ENCODE measurements around the gene MOK.
"Not testable (repeated sequence)": the region's sequence is repeated elsewhere in the genome, so short reads cannot be mapped to it uniquely, and the experiment has no call there.

MOK gene

DNA sequence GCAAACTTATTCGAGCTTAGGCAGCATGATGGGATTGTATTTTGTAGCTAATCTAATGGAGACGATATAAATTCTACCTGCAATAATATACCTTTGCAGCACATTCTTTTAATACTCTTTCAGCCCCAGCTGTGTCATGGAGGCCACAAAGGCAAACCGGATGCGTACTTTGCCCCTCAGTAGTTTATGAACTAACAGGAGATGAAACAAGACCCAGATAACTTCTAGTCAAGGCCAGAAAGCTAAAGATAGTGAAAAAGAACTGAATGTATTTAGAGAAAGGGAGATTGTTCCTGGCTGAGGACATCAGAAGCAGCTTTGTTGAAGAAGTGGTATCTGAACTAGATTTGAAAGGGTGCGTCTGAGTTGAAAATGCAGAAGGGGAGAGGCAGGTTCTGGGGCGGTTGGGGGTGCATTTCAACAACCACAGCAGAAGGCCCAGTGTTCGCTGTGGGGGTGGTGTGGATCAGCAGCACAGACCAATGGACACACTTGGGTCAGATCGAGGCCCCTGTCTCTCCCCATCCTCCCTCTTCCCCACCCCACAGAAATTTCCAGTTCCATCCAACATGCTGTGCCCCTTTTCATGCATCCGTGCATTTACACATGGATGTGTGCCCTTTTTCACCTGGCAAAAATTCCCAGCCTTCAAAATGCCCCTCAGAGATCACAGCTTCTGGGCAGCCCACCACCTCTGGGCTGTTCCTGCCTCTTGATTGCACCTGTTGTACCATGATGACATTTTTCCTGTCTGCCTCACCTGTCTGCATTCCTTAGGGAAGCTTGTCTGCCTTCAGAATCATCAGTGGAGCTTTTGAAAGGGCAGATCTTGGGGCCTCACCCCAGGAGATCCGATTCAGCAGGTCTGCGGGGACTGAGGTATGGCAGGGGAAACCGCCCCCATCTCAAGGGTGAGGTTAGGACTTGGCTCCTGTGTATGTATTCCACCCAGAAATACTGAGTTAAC is 16.8 kb upstream of the MOK start:
- no peak for DNase-seq (ENCODE audit: low read depth in 2 of 2)

DNA sequence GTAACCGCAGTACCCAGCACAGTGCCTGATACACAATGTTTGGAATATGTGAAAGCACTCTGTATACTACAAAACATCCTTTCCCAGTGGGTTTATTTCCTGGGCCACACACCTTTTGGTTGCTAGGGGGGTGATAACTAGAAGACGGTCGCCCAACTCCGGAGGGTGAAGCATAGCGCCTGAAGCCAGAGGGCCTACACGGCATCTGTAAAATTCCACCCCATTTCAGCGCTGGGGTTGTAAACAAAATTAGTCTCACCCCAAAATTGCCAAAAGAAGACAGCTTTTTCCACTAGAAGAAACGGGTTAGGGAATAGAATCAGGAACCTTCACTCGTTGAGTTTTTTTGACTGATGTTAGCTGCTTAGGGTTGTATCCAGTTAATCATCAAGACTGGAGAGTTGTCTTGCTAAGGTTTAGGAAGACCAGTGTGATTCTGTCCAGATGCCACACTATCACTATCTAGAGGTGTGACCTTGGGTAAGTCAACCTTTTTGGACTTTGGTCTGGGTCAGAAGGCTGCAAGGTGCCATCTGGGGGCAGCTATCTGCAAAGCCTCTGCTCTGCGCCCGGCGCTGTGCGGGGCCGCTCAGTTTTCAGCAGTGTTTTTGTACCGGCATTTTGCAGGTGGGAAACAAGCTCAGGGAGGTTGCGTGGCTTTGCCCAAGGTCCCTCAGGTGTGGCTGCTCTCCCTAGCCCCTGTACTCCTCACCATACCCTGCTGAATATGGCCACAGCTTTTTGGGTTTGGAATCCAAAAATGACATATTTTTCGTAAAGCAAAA is 15.9 kb upstream of the MOK start:
- no peak for DNase-seq (ENCODE audit: low read depth in 2 of 2)

DNA sequence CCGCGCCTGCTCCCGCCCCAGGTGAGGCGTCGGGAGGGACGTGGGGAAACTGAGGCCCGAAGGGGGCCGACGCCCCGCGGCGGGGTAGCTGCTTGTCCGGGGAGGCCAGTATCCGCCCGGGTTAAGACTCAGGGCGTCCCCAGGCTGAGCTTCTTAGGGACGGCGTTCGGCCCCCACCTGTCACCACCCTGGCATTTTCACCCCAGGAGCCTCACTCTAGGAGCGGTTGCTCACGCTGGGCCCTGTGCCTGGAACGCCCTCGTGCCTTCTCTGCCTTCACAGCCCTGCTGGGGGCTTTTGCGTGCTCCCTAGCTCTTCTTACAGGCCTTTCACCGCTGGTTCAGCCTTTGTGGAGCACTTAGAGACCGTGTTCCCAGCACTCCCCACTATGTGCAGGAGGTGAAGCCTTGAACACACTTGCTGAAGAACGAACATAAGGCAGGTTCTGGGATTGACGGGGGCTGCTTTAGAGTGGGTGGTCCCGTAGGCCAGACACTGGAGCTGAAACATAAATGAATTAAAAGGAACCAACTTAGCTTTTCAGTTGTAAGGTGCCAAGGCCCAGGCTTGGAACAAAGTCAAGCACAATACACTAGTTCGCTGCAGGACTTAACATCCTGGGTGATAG is 15.2 kb upstream of the MOK start:
- DNase-seq (ENCODE audit: low read depth in 2 of 2): peak in 1 of 2 experiments; percentile 21

DNA sequence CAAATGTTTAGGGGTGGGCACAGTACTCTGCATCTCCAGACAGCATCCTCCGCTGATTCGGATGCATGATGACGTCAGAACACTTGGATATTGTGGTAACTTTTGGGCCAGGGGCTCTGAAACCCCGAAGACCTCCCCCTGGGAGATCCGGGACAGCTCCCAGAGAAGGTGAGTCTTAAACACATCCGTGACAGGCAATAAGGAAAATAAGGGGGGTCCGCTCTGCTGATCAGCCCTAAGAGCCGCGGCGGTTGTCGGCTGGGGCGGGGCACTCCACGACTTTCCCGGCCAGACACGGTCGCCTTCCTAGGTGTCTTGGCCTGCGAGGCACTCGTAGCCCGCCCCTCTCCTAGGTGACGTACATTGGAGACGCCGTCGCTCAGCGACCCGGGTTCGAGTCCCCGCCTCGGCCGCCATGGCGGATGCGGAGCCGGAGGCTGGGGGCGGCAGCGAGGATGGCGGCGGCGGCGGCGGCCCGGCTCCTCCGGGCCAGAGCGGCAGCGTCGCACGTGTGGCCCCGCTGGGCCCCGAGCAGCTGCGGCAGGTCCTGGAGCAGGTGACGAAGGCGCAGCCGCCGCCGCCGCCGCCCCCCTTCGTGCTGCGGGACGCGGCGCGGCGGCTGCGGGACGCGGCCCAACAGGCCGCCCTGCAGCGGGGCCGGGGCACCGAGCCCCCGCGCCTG is 14.5 kb upstream of the MOK start, which contains the start of gene ZNF839:
TSS of gene ZNF839 (plus strand) at position 396 of the 682 bp plus-strand sequence. CDS start at position 416, 20 bp downstream.
- peak; percentile 91 to 95 for DNase-seq (ENCODE audit: low read depth in 2 of 2)

DNA sequence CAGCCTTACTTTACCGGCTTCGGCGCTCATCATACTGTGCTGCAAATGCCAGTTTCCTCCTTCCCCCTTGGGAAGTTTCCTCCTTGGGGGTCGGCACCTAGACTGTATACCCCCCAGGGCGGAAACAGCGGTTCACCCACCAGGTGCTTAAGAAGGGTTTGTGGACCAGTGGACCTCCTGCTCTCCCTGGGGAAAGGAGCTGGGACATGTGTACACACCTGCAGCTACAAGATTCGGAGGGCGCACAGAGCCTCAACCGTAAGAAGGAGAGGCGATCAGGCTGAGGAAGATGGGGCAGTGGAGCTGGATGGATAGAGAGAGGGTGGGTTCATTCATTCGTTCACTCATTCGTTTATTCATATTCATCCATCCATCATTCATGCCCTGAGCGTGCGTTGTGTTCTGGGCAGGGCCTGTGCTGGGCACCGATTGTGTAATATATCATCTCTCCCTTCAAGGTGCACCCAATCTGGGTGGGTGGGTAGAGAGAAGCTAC is 13.9 kb upstream of the MOK start:
- no peak for DNase-seq (ENCODE audit: low read depth in 2 of 2)

DNA sequence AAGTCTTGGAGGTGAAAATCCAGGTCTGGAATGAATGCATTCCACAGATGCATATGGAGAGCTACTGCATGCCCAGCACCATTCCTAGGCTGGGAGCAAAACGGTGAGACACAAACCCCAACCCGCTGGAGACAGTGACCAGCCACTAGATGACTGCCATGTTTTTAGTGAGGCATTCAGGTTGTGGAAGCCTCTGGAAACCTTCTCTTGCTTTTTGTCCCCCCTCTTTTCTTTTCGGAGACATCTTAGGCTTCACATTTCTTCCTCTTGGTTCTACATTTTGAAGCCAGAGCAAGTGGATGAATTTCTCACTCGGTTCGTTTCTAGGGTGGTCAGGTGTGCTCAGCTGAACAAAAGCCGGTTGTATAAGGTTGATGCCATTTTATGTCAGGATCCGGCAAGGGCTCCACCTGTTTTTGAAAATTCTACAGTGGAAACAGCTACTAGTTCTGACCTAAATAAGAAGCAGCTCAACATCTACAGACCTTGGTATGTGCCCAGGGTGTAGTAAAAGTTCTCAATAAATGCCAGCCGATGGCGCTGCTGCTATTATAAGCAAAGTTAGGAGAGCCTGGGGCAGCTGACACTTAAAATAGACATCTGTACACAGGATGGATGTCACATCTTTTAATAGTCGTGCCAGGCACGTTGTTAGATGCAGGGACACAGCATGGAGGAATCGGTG is 12.7 kb upstream of the MOK start:
- no peak for DNase-seq (ENCODE audit: low read depth in 2 of 2)

DNA sequence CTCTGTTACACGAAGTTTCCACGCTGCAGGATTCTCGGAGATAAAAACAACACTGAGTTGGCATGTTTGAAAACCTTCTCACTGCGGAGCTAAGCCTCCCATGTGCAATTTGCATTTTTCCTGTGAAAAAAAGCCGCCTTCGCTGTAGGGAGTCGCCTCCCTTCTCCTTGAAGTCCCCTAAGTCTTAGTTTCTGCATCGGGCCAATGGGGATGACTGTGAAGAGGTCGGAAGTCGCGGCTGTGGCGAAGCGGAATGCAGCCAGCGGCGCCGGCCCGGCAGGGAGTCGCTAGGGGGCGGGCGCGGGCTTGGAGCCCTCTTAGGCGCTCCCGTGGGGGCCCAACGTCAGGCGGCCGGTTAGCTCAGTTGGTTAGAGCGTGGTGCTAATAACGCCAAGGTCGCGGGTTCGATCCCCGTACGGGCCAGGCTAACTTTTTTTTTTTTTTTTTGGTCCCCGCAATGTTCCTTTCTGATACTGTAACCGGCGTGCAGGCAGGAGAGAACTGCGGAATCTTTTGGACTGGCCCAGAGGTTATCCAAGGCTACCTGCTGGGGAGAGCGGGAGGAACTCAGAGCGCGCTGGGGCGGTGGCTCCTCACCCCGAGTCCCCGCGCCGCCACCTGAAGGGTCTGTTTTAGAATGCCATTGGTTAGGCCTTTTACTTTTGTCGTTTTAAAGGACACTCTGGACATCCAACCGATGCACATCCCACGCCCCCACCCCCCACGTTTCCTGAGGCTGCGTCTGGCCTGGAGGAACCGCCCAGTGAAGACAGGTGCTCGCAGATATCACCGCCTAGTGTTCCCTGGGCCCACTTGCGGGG is 12.0 kb upstream of the MOK start:
- DNase-seq (ENCODE audit: low read depth in 2 of 2): peak; percentile 93 to 97

DNA sequence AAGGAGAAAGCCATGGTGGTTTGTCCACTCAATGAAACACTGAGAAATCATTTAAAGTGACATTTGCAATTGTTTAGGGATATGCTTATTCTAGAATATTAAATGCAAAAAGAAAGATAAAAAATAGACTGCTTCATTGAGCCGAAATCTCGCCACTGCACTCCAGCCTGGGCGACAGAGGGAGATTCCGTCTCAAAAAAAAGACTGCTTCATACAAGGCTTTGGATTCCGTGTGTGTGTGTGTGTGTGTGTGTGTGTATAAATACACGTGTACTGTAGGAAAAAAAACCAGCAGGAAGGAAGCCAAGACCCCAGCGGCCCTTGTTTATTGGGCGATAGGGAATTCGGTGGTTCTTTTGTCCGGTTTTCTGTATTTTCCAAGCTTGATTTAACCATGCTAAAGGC is 11.4 kb upstream of the MOK start:
- no peak for DNase-seq (ENCODE audit: low read depth in 2 of 2)

DNA sequence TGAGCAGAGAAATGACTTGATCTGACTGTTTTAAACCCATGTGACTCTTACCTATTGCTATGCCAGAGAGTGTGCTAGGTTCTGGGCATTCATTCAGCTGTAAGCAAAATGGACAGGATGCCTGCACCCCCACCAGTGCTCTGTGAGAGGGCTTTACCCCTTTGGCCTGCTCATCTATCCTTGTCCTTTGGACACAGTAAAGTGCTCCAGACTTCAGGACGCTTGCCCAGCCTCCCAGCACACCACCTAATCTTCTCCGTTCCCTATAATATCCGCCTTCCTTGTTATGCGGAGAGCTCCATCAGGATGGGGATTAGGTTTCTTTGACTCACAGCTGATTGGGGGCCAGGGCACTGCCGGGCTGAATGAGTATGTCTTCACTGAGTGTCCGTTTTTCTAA is 10.2 kb upstream of the MOK start:
- no peak for DNase-seq (ENCODE audit: low read depth in 2 of 2)

DNA sequence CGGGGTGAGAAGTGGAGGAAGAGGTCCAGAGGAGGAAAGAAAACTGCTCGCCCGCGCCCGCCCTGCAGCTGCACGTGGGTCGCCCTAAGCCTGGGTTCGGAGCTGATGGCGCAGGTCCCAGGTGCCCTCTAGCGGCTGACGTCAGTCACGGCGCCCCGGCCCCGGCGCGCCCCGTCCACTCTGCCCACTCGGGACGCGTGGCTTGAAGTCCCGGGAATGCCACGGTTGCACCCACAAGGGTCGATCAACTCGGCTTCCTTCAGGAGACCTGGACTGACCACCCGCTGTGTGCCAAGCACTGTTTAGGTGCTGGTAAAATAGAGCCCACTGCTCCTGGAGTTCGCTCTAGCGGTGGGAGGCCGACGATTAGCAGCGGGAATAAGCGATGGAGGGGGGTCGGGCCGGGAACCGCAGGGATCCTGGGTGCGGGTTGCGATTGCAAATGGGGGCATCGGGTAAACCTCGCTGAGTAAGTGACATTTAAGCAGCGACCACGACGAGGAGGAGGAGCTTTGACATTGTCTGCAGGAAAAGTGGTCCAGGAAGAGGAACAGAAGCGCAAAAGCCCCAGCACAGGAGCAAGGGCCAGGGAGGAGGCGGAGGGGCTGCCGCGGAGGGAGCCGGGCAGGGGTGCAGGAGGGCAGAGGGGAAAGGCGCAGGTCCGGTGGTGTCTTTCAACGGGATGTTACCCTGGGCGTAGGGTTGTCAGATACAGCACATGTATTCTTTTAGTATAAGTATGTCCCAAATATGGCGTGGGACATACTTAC is 9.5 kb upstream of the MOK start:
- peak; percentile 57 to 75 for DNase-seq (ENCODE audit: low read depth in 2 of 2)

DNA sequence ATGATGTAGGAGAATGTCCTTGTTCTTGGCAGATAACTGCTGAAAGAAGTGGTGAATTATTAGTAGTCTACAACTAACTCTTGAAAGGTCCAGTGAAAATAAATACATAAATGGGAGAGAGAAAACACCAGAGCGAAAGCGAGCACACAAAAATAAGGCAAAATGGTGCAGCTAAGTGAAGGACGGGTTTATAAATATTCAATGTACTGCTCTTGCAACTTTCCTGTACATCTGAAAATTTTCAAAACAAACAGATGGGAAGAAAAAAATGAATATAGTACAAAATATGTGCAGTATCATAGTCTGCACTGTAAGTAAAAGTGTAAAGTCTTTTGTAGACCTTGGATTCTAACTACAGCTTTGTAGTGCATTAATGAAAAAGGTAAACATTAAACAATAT is 1.3 kb downstream of the MOK start:
- no peak for DNase-seq (ENCODE audit: low read depth in 2 of 2)

DNA sequence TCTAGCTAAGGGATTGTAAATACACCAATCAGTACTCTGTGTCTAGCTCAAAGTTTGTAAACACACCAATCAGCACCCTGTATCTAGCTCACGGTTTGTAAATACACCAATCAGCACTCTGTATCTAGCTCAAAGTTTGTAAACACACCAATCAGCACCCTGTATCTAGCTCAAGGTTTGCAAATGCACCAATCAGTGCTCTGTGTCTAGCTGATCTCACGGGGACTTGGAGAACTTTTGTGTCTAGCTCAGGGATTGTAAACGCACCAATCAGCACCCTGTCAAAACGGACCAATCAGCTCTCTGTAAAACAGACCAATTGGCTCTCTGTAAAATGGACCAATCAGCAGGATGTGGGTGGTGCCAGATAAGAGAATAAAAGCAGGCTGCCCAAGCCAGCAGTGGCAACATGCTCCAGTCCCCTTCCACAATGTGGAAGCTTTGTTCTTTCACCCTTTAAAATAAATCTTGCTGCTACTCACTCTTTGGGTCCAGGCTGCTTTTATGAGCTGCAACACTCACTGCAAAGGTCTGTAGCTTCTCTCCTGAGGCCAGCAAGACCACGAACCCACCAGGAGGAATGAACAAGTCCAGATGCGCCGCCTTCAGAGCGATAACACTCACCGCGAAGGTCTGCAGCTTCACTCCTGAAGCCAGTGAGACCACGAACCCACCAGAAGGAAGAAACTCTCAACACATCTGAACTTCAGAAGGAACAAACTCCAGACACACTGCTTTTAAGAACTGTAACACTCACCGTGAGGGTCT is 6.5 kb downstream of the MOK start:
- DNase-seq (ENCODE audit: low read depth in 2 of 2): not testable (repeated sequence)

DNA sequence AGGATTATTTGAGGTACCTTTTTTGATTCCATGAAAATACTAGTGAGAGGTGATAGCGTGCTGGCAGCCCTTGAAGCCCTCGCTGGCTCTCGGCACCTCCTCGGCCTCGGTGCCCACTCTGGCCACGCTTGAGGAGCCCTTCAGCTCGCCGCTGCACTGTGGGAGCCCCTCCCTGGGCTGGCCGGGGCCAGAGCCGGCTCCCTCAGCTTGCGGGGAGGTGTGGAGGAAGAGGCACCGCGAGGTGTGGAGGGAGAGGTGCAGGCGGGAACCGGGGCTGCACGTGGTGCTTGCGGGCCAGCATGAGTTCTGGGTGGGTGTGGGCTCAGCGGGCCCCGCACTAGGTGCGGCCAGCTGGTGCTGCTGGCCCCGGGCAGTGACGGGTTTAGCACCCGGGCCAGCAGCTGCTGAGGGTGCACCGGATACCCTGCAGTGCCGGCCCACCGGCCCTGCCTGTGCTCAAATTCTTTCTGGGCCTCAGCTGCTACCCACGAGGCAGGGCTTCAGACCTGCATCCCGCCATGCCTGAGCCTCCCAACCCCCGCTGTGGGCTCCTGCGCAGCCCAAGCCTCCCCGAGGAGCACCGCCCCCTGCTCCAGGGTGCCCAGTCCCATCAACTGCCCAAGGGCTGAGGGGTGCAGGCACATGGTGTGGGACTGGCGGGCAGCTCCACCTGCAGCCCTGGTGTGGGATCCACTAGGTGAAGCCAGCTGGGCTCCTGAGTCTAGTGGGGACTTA is 7.4 kb downstream of the MOK start:
- DNase-seq (ENCODE audit: low read depth in 2 of 2): no peak

DNA sequence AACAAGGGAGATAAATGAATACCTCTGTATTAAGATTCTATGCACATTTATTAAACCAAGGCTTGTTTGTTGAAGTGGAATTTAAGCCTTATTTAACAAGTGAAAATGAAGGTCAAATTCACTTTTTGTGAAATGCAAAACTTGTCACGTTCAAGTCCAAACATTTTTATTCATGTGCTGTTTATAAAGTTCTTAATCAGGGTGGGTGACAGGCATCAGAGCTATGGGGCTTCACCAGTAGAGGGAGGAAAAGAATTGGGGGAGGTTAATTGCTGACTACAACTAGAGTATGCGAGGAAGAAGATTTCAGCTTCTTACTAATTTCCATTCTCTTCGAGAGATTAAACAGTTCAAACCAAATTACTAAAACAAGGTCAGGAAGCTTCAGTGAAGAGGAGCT is 9.7 kb downstream of the MOK start:
- no peak for DNase-seq (ENCODE audit: low read depth in 2 of 2)

DNA sequence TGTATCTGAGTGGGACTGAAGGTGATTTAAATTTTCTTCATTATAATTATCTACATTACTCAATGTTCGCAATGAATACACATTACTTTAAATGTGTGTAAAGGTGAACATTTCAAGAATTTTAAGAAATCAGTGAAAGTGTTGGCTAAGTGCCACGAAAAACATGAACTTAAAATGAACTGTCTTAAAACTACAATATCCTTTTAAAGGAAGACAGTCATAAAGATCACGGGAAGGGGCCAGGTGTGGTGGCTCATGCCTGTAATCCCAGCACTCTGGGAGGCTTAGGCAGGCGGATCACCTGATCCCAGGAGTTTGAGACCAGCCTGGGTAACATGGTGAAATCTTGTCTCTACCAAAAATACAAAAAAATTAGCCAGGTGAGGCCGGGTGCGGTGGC is 11.2 kb downstream of the MOK start:
- no peak for DNase-seq (ENCODE audit: low read depth in 2 of 2)

DNA sequence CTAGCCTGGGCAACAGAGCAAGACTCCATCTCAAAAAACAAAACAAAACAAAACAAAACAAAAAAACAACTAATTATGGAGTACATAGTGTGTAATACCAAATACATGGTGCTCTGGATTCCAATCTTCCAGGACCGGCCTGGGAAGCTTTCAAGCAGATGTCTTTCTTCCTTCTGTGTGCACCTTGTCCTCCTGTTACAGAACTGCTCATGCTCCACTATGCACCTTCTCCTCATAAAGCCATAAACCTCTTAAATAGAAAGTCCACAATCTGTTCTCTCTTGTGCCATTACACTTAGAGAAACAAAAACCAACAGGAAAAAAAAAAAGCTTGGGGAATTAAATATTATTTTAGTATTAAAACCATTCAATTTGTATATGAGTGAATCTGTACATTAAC is 12.5 kb downstream of the MOK start:
- DNase-seq (ENCODE audit: low read depth in 2 of 2): no peak

DNA sequence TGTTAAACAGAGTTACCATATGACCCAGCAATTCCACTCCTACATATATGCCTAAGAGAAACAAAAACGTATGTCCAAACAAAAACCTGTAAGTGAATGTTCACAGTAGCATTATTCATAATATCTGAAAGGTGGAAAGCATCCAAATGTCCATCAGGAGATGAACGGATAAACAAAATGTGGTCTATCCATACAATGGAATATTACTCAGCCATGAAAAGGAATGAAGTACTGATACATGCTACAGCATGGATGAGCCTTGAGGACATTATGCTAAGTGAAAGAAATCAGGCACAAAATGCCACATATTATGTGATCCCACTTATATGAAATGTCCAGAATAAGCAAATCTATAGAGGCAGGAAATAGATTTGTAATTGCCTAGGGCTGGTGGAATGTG is 16.8 kb downstream of the MOK start:
- DNase-seq (ENCODE audit: low read depth in 2 of 2): no peak

DNA sequence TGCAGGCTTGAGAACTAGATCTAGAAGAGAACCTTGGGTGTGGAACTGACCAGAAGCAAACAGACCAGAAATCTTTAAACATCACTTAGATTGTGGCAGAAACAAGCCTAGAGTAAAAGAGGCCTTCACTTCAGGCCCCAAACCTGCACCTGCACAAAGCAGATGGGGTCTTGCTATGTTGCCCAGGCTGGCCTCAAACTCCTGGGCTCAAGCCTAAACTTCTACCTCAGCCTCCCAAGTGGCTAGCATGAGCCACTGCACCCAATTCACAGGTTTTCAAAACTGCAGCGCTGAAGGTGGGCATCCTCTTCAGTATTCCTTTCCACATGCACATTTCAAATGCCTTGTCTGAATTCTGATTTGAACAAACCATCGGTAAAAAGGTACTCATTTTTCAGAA is 19.9 kb downstream of the MOK start:
- no peak for DNase-seq (ENCODE audit: low read depth in 2 of 2)

All from stimulated activated CD4-positive, alpha-beta T cell treated with anti-CD3 and anti-CD28 coated beads, Interleukin-12 subunit alpha, Interleukin-12 subunit beta, amount 100 ng/mL, for 24 hours (primary cell).